Amygdala (tissue), 56 donors: ENCODE results near the gene BFSP1.

Experiments used
- DNase-seq, 56 donors: peaks; one replicate each; lab custom pipeline; 2025; lab: John Stamatoyannopoulos, UW

BFSP1 gene

GRCh38 chr20:17524560-17524959 is 6.6 kb downstream of the BFSP1 start:
- DNase-seq, result no peak

GRCh38 chr20:17523326-17523725 is 7.9 kb downstream of the BFSP1 start:
- no peak for DNase-seq

GRCh38 chr20:17522528-17522927 is 8.7 kb downstream of the BFSP1 start:
- no peak for DNase-seq

- DNase-seq, result no peak
Observed at GRCh38 chr20:17520583-17520982, 10.6 kb downstream of the BFSP1 start.

GRCh38 chr20:17519606-17520285 is 11.4 kb downstream of the BFSP1 start:
- no peak for DNase-seq

- DNase-seq, result peak in 12 of 56 donors; percentile 3 to 35 (median 12)
Observed at GRCh38 chr20:17518339-17519052, 12.7 kb downstream of the BFSP1 start.

- DNase-seq, result no peak
Observed at GRCh38 chr20:17515053-17515452, 16.1 kb downstream of the BFSP1 start.

GRCh38 chr20:17513939-17514338 is 17.2 kb downstream of the BFSP1 start:
- DNase-seq, result no peak

GRCh38 chr20:17511401-17511800 is 19.8 kb downstream of the BFSP1 start:
- DNase-seq, result no peak

GRCh38 chr20:17510548-17510947 is 20.6 kb downstream of the BFSP1 start:
- DNase-seq, result no peak

- no peak for DNase-seq
Observed at GRCh38 chr20:17508756-17509155, 22.4 kb downstream of the BFSP1 start.

GRCh38 chr20:17507531-17507930 is 23.6 kb downstream of the BFSP1 start:
- no peak for DNase-seq

- no peak for DNase-seq
Observed at GRCh38 chr20:17507032-17507431, 24.1 kb downstream of the BFSP1 start.

GRCh38 chr20:17505636-17506517 is 25.3 kb downstream of the BFSP1 start:
- DNase-seq, result peak in 8 of 56 donors; percentile 2 to 28 (median 12)

- DNase-seq, result peak in 19 of 56 donors; percentile 2 to 46 (median 14)
Observed at GRCh38 chr20:17504898-17505635, 26.1 kb downstream of the BFSP1 start.

GRCh38 chr20:17504066-17504897 is 26.9 kb downstream of the BFSP1 start:
- DNase-seq, result peak in 2 of 56 donors; percentile 4 to 19

- DNase-seq, result no peak
Observed at GRCh38 chr20:17503301-17504065, 27.7 kb downstream of the BFSP1 start.

GRCh38 chr20:17502105-17502504 is 29.1 kb downstream of the BFSP1 start:
- no peak for DNase-seq

- no peak for DNase-seq
Observed at GRCh38 chr20:17501701-17502100, 29.5 kb downstream of the BFSP1 start.
